Aorta (tissue), 5 donors: Measurements from ENCODE around the gene HCK. TPM values are rescaled to one million over a fixed set of nuclear protein-coding genes. Genes with fewer than 3 reads are reported as not detected.

ENCODE experiments used
- ATAC-seq: fragments of 200-7000 bp; cut with Tn5 transposase; one replicate; pipeline ENCODE4 v1.9.1; 2022; ENCODE audit warnings: moderate library complexity; ENCODE audit not compliant: low FRiP score
- DNase-seq, 2 donors: peaks; one replicate each; pipeline ENCODE4 v3.0.0-alpha.2; 2020
- H3K27ac ChIP-seq, 2 donors: one replicate each; pipeline ENCODE4 v1.5.1; 2013; ENCODE audit warnings: low read length in 2 of 2, mild to moderate bottlenecking in 2 of 2, moderate library complexity in 2 of 2, control low read depth in 1 of 2, inconsistent platforms in 1 of 2, low read depth in 1 of 2
- H3K27me3 ChIP-seq, 2 donors: one replicate each; pipeline ENCODE4 v1.6.1; 2013; ENCODE audit warnings: control low read depth in 1 of 2, low read length in 1 of 2, mild to moderate bottlenecking in 1 of 2, moderate library complexity in 1 of 2; ENCODE audit not compliant: insufficient read depth in 2 of 2, control insufficient read depth in 1 of 2
- H3K36me3 ChIP-seq, 2 donors: one replicate each; pipeline ENCODE4 v1.6.1; 2013; ENCODE audit warnings: control low read depth in 1 of 2, low read length in 1 of 2, mild to moderate bottlenecking in 1 of 2; ENCODE audit not compliant: insufficient read depth in 2 of 2, control insufficient read depth in 1 of 2
- H3K4me1 ChIP-seq, 2 donors: one replicate each; pipeline ENCODE4 v1.6.1; 2013; ENCODE audit warnings: low read length in 2 of 2, control low read depth in 1 of 2, mild to moderate bottlenecking in 1 of 2, moderate library complexity in 1 of 2; ENCODE audit not compliant: insufficient read depth in 2 of 2, control insufficient read depth in 1 of 2
- H3K4me3 ChIP-seq, 2 donors: one replicate each; pipeline ENCODE4 v1.5.1; 2013; ENCODE audit warnings: low read length in 2 of 2, control low read depth in 1 of 2, mild to moderate bottlenecking in 1 of 2
- H3K9me3 ChIP-seq: one replicate; pipeline ENCODE4 v1.6.1; 2013; ENCODE audit warnings: mild to moderate bottlenecking, low read length; ENCODE audit not compliant: control insufficient read depth
- WGBS, 2 donors: extraction: QIAGEN DNeasy Blood & Tissue Kit; methylation state at CpG; one replicate each; pipeline ENCODE4 v1.1.7; 2013; 5-methylcytosine and 5-hydroxymethylcytosine counted together
- intact Hi-C, 2 donors: fragments of 100-400 bp; cut with DNase I; formaldehyde crosslinking; loops; one replicate each; pipeline versions ENCODE4 v1.14.2 to v1.15.0; 2022
- polyA plus RNA-seq, 2 donors: library from polyadenylated mRNA; stranded (reverse); fragments of 200-250 nt; gene quantifications; one replicate each; pipeline ENCODE4 v1.2.3, GENCODE V29; 2013
- total RNA-seq, 2 donors: library from RNA; stranded (reverse); fragmentation: NEBNext Ultra II Directional; extraction: Animal tissue kit (Norgen Biotek cat#: 25700); gene quantifications; one replicate each; pipeline ENCODE4 v1.2.1, GENCODE V29; 2021
- donor health status: healthy with polysubstance abuse.
- donor health status: Bipolar disorder and iron deficiency.
- donor health status: DM: no; HTN: no; CAD: no.
- donor health status: DM: no; HTN: no; CAD: no.
- donor health status: DM: yes; HTN: yes; CAD: no.

HCK gene
- total and polyA plus RNA-seq, 4 donors: 4.0 to 28.6 (median 20.3) TPM

DNA sequence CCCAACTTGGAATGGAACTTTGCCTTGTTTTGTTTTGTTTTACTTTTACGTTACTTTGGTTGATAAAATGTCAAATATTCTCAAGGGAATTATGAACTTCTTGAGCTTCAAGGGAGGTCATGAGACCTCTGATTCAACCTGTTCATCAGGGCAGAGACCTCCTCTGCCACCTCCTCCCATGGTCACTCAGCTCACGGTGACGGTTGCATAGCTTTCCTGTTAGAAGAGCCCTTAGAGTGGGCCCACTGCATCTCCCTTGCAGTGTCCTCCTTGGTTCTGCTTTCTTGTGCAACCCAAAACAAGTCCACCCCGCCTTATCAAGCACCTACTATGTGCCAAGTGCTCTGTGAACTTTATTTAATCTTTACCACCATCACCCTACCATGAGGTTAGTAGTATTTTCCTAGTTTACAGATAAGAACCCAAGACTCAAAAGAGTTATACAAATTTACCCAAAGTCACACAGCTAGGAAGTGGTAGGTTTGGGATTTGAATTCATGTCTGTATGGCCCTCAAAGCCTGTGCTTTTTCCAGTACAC, 72.9 kb downstream of the HCK start:
- H3K27me3 ChIP-seq: no peaks in the 10 kb centered on the region
- H3K4me3 ChIP-seq: no peak overlapping the region
- peaks cover 0 to 1% of the 10 kb centered on the region in 2 donors for H3K4me1 ChIP-seq
- no peak overlapping the region for H3K27ac ChIP-seq
- H3K36me3 ChIP-seq: no peaks in the 10 kb centered on the region
- no peak for ATAC-seq
- no peak for DNase-seq
- WGBS, 2 donors: 89% methylated on average over 4 of the region's 4 CpGs
- H3K9me3 ChIP-seq: no peaks in the 10 kb centered on the region
- intact Hi-C loops: no loop called here

DNA sequence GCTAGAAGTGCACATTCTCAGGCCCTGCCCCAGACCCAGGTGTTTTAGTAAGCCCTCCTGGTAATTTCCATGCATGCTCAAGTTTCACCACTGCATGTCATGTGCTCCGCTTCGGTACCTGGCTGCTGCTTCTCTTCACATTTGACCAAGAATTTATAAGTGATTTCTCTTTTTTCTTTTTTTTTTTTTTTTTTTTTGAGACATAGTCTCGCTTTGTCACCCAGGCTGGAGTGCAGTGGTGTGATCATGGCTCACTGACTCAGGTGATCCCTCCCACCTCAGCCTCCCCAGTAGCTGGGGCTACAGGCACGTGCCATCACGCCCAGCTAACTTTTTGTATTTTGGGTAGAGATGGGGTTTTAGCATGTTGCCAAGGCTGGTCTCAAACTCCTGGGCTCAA, 73.5 kb downstream of the HCK start:
- no peaks in the 10 kb centered on the region for H3K36me3 ChIP-seq
- H3K9me3 ChIP-seq: no peaks in the 10 kb centered on the region
- WGBS, 2 donors: 84 to 92% methylated on average over 5 of the region's 5 CpGs
- H3K4me1 ChIP-seq: peaks cover 0 to 1% of the 10 kb centered on the region in 2 donors
- DNase-seq (no peak), ATAC-seq (no peak)
- no peak overlapping the region for H3K27ac ChIP-seq
- intact Hi-C loops: no loop called here
- H3K27me3 ChIP-seq: no peaks in the 10 kb centered on the region
- no peak overlapping the region for H3K4me3 ChIP-seq

DNA sequence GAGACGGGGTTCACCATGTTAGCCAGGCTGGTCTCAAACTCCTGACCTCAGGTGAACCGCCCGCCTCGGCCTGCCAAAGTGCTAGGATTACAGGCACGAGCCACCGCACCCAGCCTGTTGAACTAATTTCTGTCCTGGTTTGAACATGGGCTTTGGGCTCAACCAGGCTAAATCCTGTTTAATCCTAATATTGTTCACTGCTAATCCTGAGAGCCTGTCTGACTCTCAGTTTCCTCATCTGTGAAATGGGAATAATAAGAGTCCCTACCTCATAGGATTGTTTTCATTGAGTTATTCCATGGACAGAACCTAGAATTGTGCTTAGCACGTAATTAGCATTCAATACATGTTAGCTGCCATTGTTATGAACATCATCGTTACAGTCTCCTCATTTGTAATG, 74.9 kb downstream of the HCK start:
- Histone ChIP-seq H3K27me3 (no peaks in the 10 kb centered on the region), H3K4me3 (no peak overlapping the region), H3K9me3 (no peaks in the 10 kb centered on the region), H3K36me3 (no peaks in the 10 kb centered on the region), H3K27ac (no peak overlapping the region), H3K4me1 (peaks cover 0 to 1% of the 10 kb centered on the region in 2 donors)
- DNase-seq: no peak
- no peak for ATAC-seq
- WGBS, 2 donors: 84 to 94% methylated on average over 8 of the region's 8 CpGs
- intact Hi-C loops: no loop called here

DNA sequence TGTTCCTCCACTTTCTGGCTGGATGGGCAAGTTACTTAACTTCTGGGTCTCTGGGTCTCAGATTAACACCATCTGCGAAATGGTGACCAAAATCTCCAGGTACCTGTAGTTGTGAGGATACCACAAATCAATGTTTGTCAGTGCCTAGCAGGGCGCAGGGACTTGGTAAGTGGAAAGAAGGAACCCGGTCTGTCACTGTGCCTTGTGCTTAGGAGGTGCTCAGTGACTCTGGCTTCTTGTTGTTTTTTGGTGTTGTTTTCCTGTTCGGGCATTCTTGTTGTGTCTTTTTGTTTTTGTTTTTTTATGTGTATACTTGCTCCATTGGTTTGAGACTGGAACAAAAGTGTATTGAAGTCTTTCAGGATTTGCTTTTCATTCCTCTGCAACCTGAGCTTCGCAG, 75.3 kb downstream of the HCK start:
- Histone ChIP-seq H3K4me3 (no peak overlapping the region), H3K4me1 (peaks cover 0 to 1% of the 10 kb centered on the region in 2 donors), H3K27me3 (no peaks in the 10 kb centered on the region), H3K9me3 (no peaks in the 10 kb centered on the region), H3K36me3 (no peaks in the 10 kb centered on the region), H3K27ac (no peak overlapping the region)
- DNase-seq (no peak), ATAC-seq (no peak)
- intact Hi-C loops: no loop called here
- 88 to 91% methylated on average over 5 of the region's 5 CpGs for WGBS, 2 donors

DNA sequence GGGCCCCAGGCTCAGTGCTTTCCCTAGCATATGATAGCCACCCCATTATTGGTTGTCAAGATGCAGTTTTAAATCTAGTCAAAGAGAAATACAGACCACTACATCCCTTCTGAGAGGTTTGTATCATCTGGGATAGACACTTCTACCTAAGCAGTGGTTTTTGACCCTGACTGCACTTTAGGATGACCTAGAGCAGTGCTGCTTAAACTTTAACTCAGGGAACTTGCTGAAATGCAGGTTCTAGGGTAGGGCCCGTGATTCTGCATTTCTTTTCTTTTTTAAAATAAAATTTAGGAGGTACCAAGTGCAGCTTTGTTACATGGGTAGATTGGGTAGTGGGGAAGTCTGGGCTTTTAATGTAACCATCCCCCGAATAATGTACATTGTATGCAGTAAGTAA, 76.1 kb downstream of the HCK start:
- intact Hi-C loops: no loop called here
- Histone ChIP-seq H3K4me3 (no peak overlapping the region), H3K36me3 (no peaks in the 10 kb centered on the region), H3K4me1 (peaks cover 0 to 1% of the 10 kb centered on the region in 2 donors), H3K9me3 (no peaks in the 10 kb centered on the region), H3K27me3 (no peaks in the 10 kb centered on the region), H3K27ac (no peak overlapping the region)
- DNase-seq: no peak
- 85 to 92% methylated on average over 2 of the region's 2 CpGs for WGBS, 2 donors
- ATAC-seq: no peak

DNA sequence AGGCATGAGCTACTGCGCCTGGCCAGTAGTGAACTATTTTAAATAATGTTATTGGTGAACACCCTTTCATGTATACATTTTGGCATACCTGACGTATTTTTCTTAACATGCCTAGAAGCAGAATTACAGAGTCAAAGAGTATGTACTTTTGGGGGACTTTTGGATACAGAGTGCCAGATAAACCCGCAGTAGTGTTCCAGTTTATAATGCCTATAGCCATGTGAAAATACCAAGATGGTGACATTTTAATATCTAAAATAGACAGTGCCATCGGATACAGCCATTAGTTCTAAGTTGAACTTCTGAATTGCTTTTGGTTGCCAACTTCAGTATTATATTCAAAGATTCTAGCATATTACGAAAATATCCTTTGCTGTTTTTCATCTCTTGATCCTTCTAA, 77.8 kb downstream of the HCK start:
- 81% methylated on average over 5 of the region's 5 CpGs for WGBS, 2 donors
- no peak overlapping the region for H3K4me3 ChIP-seq
- intact Hi-C loops: no loop called here
- no peaks in the 10 kb centered on the region for H3K4me1 ChIP-seq
- DNase-seq (no peak), ATAC-seq (no peak)
- H3K27me3 ChIP-seq: no peaks in the 10 kb centered on the region
- no peaks in the 10 kb centered on the region for H3K9me3 ChIP-seq
- no peak overlapping the region for H3K27ac ChIP-seq
- H3K36me3 ChIP-seq: no peaks in the 10 kb centered on the region

DNA sequence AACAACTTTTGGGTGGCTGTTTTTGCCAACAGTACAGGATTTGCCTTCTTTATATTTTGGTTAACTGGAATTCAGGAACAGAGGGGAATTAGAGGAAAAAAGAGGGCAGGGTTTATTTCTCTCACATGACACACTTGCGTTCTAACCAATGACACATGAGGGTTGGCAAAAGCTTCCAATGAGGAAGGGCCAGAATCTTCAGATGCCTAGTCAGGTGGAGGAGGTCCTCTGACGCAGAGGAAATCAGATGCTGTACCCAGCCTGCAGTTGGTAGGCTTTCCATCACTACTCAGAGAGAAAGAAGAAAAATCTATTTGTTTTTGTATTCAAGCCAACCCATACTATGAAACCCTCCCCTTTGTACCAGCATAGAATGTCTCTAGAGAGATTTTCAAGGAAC, 78.3 kb downstream of the HCK start:
- Histone ChIP-seq H3K36me3 (no peaks in the 10 kb centered on the region), H3K4me3 (no peak overlapping the region), H3K9me3 (no peaks in the 10 kb centered on the region), H3K27ac (no peak overlapping the region), H3K4me1 (no peaks in the 10 kb centered on the region), H3K27me3 (no peaks in the 10 kb centered on the region)
- DNase-seq: no peak
- no peak for ATAC-seq
- intact Hi-C loops: no loop called here
- 22 to 33% methylated on average over 2 of the region's 2 CpGs for WGBS, 2 donors

DNA sequence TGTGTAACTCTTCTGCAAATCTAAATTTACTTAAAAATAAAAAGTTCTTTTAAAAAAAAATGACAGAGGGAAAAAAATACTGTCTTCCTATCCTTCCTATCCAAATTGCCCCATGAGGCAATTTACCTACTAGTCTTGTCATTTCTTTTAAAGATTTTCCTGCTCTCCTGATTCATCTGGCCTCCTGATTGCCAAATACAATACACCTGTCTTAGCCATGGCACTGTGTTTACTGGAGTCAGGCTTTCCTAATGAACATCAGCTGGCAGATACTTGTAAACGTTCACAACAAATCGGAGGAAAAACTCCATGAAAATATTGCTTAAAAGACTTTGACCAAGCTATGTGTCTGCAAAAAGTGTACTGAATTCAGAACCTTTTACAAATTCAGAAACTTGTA, 78.9 kb downstream of the HCK start:
- H3K36me3 ChIP-seq: no peaks in the 10 kb centered on the region
- no peaks in the 10 kb centered on the region for H3K9me3 ChIP-seq
- no peaks in the 10 kb centered on the region for H3K4me1 ChIP-seq
- no peak for DNase-seq
- ATAC-seq: no peak
- no peaks in the 10 kb centered on the region for H3K27me3 ChIP-seq
- H3K4me3 ChIP-seq: no peak overlapping the region
- WGBS, 2 donors: 27 to 71% methylated on average over 2 of the region's 2 CpGs
- no peak overlapping the region for H3K27ac ChIP-seq
- intact Hi-C loops: no loop called here

DNA sequence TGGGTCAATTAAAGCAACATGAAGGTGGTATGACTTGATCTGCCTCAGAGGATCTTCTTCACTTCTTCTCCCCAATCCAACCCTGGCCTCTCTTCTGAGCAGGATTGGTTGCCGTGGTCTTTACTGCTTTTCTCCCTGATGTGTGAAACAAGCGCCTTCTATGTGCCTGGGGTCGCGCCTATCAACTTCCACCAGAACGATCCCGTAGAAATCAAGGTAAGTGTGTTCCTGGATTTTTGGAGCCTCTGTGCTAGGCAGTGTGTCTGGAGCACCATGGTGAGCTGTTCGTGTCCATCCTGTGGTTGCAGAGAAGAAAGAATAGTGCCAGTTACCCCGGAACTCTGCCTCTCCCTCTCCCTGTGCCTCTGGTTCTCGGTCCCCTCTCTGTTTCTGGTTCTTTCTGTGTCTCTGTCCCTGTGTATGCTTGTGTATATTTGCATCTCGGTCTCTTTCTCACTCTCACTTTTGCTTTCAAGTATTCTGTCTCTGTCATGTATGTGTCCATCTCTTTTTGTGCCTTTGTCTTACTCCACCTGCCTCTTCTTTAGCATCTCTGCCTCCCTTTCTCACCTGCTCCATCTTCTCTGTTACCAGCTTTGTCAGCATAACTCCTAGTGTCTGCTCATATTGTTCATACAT, 81.0 kb downstream of the HCK start:
- 91 to 93% methylated on average over 10 of the region's 10 CpGs for WGBS, 2 donors
- intact Hi-C loops: no loop called here
- H3K27me3 ChIP-seq: no peaks in the 10 kb centered on the region
- no peak for DNase-seq
- no peaks in the 10 kb centered on the region for H3K4me1 ChIP-seq
- no peak overlapping the region for H3K4me3 ChIP-seq
- ATAC-seq: no peak
- H3K36me3 ChIP-seq: peaks cover 0 to 2% of the 10 kb centered on the region in 2 donors
- H3K27ac ChIP-seq: no peak overlapping the region
- H3K9me3 ChIP-seq: no peaks in the 10 kb centered on the region
